Measurements from ENCODE around the gene NBDY.

Gene NBDY

GRCh38 chrX:56857042-56857441, 128.0 kb downstream of the NBDY start:
- H3K4me3 ChIP-seq (replicated peaks in 1 of 2; ENCODE audit: low read depth in 2 of 2, low read length in 2 of 2), result no peak overlapping the region
- no peak for TF ChIP-seq CTCF (IDR thresholded peaks at IDR 0.05; ENCODE audit: low read depth, low read length)
- DNase-seq (ENCODE audit: low read depth in 2 of 2), result no peak

GRCh38 chrX:56860888-56861287, 131.8 kb downstream of the NBDY start:
- no peak for TF ChIP-seq CTCF (IDR thresholded peaks at IDR 0.05; ENCODE audit: low read depth, low read length)
- no peak overlapping the region for H3K4me3 ChIP-seq (replicated peaks in 1 of 2; ENCODE audit: low read depth in 2 of 2, low read length in 2 of 2)
- no peak for DNase-seq (ENCODE audit: low read depth in 2 of 2)
